Stimulated activated CD8-positive, alpha-beta memory T cell treated with anti-CD3 and anti-CD28 coated beads, Interleukin-7, amount 100 ng/mL, for 1 hour (primary cell): ENCODE data around the gene LRRTM4.

Experiments used
- DNase-seq, 2 donors: peaks; one replicate each; pipeline ENCODE4 v3.0.0-alpha.2; 2020; ENCODE audit warnings: low read depth in 2 of 2

Gene LRRTM4

GRCh38 chr2:77521931-77522470, at the start of gene LRRTM4:
Gene LRRTM4, minus strand, starts transcription at chr2:77522376.
- no peak for DNase-seq

DNA sequence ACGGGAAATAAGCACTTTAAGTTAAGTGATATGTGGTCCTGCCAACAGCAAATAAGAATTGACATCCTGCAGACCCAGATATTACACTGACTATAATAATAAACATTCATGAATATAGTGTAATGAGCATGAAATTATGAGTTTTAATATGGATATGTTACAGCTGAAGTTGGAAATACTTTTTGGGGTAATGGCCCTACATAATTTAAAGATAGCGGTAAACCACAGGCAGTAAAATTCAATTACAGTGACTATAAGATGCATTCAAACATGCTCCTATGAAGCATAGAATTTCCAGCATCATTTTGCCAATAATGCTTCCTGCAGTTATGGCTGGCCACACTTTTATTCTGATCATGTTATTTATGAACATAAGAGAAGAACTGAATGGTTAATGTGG, 49.4 kb upstream of the LRRTM4 start:
- no peak for DNase-seq

DNA sequence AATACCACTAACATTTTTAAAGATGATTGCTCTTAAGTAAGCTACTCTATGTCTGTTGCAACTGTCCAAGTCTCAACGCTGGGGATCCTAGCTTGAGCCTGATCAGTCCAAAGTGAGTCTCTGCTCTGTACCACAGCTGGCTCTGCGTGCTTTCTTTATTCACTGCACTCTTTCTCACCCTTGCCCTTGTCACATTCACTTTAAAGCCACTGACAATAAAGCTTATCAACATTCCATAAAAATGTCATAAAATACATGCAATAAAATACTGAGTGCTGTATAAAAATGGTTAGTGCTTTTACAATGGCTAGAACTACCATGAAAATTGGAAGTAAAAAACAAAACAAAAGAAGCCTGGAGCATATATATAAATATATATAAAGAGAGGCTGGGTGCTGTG, 45.5 kb upstream of the LRRTM4 start:
- no peak for DNase-seq

DNA sequence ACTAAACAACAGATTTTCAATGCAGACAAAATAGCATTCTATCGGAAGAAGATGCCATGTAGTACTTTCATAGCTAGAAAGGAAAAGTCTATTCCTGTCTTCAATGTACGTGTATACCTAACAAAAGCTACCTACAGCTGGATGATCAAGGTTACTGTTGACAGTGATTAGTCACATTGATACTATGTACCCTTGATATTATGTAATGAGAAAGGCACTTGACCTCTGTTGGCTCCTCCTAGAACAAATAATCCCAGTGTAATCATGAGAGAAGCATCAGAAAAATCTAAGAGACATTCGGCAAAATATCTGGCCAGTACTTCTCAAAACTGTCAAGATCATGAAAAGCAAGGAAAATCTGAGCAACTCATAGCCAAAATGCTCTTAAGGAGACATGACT, 44.4 kb upstream of the LRRTM4 start:
- DNase-seq, result no peak

DNA sequence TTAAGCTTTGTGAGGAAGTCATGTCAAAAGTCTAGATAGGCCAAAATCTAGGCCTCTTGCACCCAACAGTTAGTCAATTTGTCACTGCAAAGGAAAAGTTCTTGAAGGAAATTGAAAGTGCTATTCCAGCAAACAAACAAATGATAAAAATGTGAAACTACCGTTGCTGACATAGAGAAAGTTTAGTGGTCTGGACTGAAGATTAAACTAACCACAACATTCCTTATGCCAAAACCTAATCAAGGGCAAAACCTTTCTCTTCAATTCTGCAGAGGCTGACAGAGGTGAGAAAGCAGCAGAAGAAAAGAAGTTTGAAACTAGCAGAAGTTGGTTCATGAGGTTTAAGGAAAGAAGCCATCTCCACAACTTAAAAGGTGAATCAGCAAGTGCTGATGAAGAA, 44.0 kb upstream of the LRRTM4 start:
- no peak for DNase-seq

DNA sequence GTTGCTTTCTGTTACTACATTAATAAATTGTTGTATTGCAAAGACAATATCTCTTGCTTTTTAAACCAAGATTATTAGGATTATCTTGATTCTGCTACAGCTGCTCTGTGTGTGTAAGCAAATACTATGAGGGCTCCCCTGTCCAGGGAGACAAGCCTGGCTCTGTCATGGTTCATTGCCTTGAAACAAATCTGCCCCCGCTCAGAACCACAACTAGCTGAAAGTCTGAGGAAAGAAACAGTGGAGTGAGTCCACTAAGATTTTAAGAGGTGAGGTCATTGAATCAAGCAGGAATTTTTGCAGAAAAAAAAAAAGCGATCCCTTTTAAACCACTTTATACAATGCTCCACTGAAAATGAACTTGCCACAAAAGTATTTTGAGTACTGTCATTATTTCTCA, 30.8 kb upstream of the LRRTM4 start:
- no peak for DNase-seq

- DNase-seq, result no peak
These were observed 15.9 kb upstream of the LRRTM4 start for GRCh38 chr2:77538031-77538430.

- no peak for DNase-seq
These were observed 712 bp upstream of the LRRTM4 start for GRCh38 chr2:77522888-77523287.

GRCh38 chr2:77521548-77521891, 656 bp downstream of the LRRTM4 start:
- DNase-seq, result no peak

DNA sequence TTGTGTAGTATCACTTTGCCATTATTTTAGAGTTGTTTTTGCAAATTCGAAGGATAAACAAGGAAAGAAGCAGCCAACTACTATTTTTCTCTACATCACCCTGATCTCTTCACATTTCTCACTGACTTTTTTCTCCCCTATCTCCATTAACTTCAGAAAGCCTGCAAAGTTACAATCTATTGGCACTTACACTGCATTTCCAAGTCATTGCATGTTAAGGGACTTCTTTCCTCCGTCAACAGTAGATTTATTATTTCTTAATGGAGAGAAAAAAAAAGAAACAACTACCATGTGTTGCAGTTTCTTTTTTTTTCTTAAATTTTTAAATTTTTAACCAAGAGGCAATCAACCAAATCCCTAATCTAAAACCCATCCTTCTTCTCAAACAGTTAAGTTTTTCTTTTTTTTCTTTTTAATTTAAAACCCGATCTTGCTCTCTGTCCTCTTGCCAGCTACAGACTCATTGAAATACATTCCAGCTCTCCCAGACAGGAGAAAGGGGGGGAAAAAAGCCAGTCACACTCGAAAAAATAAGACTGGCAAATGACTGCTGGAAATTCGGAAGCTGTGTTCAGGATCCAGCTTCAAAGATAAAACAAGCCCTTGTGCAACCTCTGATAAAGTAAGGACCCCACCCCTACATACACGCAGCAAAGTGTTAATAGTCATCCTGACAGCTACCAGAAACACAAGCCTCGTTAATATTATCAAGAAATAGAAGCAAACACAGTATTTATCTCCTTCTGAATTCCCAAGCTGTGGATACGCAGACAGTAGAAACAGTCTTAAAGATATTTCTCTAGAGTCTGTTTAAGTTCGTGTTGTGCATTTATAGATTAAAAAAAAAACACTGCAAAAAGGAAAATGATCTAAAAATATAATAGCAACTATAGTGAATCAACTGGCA, 1.3 kb downstream of the LRRTM4 start:
- no peak for DNase-seq

- DNase-seq, result no peak
These were observed 2.2 kb downstream of the LRRTM4 start for GRCh38 chr2:77519888-77520506.

DNA sequence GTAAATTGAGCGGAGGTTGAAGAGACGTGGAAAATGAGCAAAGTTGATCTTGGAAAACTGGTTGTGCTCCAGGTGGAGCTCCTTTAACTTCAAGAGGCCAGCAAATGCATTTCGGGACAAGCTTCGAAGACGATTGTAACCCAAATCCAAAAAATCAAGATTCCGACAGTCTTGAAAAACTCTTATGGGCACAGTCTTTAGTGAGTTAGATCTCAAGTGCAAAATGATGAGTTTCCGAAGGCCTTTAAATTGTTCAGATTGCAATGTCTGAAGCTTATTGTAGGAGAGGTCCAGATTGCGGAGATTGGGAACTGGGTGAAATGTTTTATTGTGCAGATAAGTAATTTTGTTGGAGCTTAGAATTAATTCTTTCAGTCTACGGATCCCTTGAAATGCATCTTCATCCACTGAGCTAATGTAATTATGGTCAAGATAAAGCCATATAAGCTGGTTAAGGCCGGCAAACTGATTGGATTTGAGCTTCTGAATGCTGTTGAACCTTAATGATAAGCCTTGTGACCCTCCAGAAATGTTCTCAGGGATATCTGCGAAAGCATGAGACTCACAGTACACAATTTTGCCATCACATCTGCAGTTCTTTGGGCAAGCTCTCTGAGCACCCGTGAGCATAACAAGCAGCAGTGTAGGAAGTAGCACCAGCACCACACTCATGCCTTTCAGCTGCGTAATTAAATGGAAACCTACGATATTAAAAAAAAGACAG, 2.9 kb downstream of the LRRTM4 start:
- no peak for DNase-seq

DNA sequence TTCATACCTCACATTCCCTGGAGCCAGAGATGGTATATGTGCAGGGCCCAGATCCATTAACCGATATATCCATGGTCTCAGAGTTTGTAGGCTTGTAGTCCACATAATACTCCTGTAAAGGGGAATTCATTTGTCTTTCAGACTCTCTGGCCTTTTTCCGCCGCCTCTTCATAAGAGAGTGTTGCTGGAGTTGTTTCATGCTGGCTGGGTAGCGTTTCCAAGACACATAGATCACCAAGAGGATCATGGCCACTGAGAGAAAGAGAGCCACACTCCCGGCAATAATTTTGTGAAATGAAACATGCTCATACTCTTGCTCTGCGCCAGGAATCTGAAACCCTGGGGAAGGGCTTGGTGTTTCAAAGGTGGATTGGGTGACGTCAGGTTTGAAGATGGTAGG, 3.9 kb downstream of the LRRTM4 start:
- DNase-seq, result no peak

DNA sequence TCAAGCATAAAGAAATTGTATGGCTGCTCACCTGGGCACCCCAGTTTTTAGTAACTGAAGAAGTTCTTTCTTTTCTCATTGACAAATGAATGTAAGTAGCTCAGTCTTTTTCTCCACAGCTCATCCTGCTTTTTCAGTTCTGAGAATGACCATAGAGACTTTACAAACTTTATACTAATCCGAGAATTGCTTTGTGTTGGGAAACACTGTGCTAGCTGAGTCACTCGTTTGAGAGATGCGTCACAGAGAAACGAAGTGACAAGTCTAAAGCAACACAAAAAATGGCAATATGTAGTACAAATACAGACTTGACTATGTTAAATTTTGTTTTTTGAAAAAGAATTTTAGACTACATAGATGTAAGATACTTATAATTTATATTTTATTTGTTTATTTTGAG, 9.0 kb downstream of the LRRTM4 start:
- DNase-seq, result no peak

DNA sequence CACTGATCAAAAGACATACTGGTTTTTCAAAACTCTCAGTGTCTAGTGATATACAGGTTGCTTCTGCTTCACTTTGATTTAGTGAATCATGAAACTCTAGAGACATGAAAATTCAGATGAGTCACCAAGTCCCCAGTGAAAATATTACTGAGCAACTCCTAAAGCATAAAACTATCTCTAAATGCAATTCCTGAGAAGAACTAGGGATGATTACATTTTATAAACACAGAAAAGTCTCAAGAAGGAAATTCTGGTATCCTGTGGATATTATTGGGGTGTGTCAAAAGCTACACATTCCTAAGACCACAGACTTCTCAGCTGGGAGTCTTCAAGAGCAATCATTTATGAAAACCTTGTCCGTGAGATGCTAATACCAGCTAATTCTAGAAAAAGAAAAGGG, 9.7 kb downstream of the LRRTM4 start:
- DNase-seq, result no peak

- no peak for DNase-seq
These were observed 13.7 kb downstream of the LRRTM4 start for GRCh38 chr2:77508511-77508910.

- DNase-seq, result no peak
These were observed 14.5 kb downstream of the LRRTM4 start for GRCh38 chr2:77507657-77508056.

- DNase-seq, result no peak
These were observed 34.0 kb downstream of the LRRTM4 start for GRCh38 chr2:77488141-77488540.

- no peak for DNase-seq
These were observed 34.9 kb downstream of the LRRTM4 start for GRCh38 chr2:77487074-77487803.

DNA sequence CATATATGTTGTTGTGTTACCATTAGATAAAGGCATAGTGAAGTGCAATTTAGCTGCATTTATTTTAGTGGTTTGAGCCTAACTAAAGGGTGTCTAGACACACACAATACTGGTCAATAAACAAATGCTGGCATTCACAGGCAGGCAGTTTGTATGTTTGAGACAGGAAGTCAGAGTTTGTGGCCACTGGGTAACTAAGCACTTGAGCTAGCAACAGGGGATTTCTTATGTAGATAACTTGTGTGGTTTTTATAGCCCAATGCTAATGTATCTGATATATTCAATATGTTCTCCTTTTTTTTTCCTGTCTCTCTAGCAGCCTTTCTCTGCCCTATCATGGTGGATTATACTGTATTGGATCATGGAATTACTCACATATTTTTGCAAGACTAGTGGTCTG, 38.1 kb downstream of the LRRTM4 start:
- no peak for DNase-seq

DNA sequence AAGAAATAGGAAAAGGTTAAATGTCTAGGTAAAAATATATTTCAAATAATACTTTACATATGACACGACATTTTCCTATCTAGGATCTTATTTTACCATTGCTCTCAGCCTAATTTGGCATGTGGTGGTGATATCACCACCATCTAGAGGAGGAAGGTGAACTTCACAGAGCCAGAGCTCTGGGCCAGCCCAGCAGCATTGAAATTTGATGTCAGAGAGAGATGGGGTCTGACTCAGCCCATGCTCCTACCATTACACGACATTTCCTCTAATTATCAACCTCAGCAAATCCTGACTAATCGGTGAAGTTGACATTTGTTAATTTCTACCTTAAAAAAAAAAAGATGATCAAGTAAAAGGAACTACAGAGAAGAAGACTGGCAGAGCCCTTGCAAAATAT, 42.3 kb downstream of the LRRTM4 start:
- no peak for DNase-seq

DNA sequence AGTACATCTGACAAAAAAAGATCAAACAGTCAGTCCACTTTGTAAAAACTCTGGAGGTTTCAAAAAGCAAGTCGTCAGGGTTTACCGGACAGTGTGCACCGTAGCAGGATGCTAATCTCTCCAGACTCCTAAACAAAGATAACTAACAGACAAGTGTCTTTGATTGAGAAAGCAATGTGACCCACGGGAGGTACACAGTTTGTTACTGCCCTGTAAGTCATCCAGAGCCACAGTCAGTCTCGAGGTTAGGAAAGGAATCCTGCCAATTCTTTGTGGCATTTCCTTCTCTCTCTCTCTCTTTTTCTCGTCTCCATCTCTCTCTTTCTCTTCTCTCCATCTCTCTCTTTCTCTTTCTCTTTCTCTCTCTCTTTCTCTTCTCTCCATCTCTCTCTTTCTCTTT, 42.8 kb downstream of the LRRTM4 start:
- DNase-seq, result no peak
